LNCaP clone FGC (cell line): Measurements from ENCODE around the gene LSP1.

ENCODE experiments used
- DNase-seq: peaks from one replicate; pipeline ENCODE4 v3.0.0-alpha.2; 2011; ENCODE audit warnings: low read depth
- H3K4me3 ChIP-seq: 2 replicates; pipeline ENCODE4 v1.5.1; 2011; ENCODE audit warnings: mild to moderate bottlenecking, low read depth, low read length, control low read depth
- CTCF ChIP-seq: IDR thresholded peaks from 2 replicates; pipeline ENCODE4 v1.5.1; 2012; ENCODE audit warnings: mild to moderate bottlenecking; ENCODE audit not compliant: control insufficient read depth, insufficient read depth; ENCODE audit errors: extremely low read depth

Gene LSP1

GRCh38 chr11:1820463-1821325, 32.2 kb upstream of the LSP1 start:
- no peak for TF ChIP-seq CTCF
- H3K4me3 ChIP-seq = no peak overlapping the region
- no peak for DNase-seq

- no peak for TF ChIP-seq CTCF
- H3K4me3 ChIP-seq = no peak overlapping the region
- DNase-seq = no peak
These were observed 31.3 kb upstream of the LSP1 start for GRCh38 chr11:1821562-1821961.

GRCh38 chr11:1822648-1823375, 30.1 kb upstream of the LSP1 start:
- TF ChIP-seq CTCF = no peak
- DNase-seq = no peak
- H3K4me3 ChIP-seq = no peak overlapping the region

- TF ChIP-seq CTCF = no peak
- no peak overlapping the region for H3K4me3 ChIP-seq
These were observed 29.3 kb upstream of the LSP1 start for GRCh38 chr11:1823376-1824220.

GRCh38 chr11:1824221-1825038, 28.5 kb upstream of the LSP1 start:
- no peak overlapping the region for H3K4me3 ChIP-seq
- TF ChIP-seq CTCF = no peak
- DNase-seq = no peak

More at GRCh38 chr11:1823376-1824220, 29.3 kb upstream of the LSP1 start:
- no peak for DNase-seq
